HUDEP-2 (cell line): ENCODE measurements around the gene GNB1L.

Experiments used
- DNase-seq, 76 experiments: peaks; one replicate each; lab custom pipeline; 2025; ENCODE audit not compliant: unreplicated experiment in 76 of 76; lab: John Stamatoyannopoulos, UW

The GNB1L gene

DNA sequence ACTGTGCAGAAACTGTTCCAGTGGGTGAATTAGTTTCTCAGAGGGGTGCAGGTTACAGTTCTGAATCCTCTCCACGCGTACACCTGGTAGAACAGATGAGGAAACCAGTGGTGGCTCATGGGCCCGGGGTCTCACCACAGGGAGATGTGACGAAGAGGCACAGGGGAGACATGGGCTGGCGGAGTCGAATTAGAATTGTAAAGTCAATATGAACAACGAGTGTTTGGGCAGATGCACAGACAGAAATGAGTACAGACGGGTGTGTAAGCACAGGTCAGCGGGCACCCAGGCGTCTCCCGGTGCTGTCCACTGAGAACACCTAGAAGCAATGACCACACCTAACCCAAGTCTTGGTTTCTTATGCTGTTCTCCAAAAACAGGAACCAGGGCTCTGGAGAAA, 41.8 kb downstream of the GNB1L start:
- DNase-seq: no peak

DNA sequence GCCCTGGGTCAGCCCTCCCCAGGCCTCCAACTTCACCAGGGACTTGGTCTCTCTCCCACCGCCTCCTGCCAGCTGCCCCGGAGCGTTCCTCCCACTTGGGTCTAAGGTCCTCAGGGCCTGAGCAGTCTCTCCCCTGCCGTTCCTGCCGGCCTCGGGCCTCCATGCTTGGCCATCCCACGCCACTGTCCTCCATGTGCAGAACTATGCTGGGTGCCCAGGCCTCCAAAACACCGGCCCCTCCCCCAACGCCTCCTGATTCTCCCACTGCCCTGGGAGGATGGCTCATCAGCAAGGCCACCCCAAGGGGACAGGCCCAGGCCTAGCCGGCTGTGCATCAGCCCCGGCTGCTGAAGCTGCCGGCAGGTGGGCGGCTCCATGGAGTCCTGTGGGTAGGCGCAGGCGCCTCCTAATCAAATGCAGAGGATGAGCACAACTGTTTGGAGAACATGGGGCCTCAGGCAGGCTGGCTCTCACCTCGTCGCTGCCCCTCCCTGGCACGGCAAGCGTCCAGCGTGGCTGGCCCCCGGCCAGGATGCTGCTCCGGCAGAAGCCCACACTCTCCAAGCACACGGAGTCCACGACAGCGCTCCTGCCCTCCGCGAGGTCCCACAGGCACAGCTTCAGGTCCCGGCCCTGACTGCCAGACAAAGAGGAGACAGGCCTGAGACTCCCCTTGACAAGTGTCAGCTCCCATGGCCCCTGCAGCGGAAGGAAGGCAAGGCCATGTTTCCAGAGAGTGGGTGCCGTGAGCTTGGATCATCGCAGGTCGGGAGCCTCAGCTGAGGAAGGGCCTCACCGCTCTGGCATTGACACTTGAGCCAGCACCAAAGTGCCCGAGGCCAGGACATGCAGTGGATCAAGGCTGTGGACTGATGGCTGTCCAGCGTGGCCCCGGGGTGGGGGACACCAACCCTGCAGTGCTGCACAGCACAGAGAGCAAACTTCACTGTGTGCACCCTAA, 42.6 kb downstream of the GNB1L start:
- no peak for DNase-seq

DNA sequence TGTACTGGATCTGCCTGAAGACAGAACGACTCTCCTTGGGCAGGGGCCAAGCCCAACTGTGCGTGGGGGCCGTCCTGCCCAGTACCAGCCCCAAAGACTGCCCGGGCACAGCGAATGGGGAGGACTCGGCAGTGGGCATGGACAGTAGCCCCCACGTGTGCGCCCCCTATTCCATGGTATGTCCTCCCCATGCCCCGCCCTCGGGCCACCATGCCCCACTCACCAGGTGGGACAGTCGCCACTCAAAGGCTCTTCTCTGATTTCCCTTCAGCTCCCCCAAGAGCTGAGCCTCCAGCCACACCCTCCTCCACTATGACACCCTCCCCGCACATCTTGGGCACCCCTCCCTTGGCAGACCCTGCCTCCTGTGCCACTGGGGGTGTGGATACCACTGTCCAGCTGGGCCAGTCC, 43.5 kb downstream of the GNB1L start:
- DNase-seq: no peak

DNA sequence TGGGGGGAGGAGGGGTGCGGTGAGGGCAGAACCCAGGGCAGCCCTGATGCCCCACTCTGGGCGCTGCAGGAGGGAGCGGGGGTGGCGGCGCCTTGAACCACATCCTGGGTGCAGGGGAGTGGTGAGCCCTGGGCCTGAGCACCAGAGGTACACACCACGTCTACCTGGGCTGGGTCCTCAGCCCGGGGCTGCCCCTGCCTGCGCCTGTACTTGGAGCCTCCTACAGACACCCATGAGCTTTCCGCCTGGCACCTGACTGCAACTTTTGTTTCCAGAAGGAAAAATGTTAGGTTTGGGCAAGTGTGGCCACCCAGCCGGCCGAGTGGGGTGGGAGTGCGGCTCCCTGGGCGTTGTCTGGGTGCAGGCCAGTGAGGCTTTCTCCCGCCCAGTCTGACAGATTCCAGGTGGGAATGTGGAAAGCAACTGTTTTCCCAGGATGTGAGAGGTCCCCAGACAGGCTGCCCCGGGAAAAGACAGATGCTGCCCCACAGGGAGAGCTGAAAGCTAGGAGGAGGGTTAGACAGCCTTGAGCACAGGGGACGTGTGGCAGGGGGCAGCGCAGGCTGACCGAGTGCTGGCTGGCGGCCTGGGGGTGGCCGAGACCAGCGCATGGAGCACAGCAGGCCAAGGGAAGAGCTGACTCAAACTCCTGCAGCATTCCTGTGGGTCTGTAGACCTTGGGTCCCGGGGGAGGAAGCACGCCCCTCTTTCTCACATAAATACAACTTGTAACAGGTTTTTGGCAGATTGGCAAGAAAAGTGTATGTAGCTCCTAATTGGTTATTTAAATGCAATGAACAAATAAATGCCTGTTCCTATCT, 44.1 kb downstream of the GNB1L start:
- DNase-seq: no peak

DNA sequence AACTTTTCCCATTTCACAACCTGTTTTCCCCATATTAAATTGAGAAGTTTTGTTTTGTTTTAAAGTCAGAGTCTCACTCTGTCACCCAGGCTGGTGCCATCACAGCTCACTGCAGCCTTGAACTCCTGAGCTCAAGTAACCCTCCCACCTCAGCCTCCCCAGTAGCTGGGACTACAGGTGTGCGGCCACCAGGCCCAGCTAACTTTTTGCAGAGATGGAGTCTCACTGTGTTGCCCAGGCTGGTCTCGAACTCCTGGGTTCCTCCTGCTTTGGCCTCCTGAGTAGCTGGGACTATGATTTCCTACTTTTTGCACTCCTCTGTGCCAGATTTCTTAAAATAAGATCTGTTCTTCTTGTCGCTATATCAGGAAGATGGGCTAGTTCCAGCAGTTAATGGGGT, 44.9 kb downstream of the GNB1L start:
- DNase-seq: no peak

DNA sequence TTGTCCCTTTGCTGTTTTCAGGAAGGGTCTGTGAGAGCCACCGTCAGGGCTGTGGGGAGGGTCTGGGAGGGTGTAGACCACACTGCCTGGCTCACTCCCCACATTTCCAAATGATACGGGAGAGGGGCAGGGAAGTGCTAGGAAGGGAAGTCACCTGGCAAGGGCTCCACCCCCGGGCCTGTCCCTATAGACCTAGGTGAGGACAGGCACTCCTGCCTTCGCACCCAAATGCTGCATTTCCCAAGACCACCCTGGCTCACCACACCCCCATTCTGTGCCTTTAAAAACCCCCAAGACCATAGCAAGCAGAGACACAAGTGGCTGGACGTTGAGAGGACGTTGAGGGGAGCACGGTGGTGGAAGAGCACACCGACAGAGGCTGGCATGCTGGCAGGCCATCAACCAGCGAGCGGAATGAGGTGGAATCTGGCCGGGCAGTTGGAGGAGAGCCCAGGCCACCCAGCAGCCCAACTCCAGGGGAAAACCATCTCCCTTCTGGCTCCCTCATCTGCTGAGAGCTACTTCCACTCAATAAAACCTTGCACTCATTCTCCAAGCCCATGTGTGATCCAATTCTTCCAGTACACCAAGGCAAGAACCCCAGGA, 45.7 kb downstream of the GNB1L start:
- no peak for DNase-seq

DNA sequence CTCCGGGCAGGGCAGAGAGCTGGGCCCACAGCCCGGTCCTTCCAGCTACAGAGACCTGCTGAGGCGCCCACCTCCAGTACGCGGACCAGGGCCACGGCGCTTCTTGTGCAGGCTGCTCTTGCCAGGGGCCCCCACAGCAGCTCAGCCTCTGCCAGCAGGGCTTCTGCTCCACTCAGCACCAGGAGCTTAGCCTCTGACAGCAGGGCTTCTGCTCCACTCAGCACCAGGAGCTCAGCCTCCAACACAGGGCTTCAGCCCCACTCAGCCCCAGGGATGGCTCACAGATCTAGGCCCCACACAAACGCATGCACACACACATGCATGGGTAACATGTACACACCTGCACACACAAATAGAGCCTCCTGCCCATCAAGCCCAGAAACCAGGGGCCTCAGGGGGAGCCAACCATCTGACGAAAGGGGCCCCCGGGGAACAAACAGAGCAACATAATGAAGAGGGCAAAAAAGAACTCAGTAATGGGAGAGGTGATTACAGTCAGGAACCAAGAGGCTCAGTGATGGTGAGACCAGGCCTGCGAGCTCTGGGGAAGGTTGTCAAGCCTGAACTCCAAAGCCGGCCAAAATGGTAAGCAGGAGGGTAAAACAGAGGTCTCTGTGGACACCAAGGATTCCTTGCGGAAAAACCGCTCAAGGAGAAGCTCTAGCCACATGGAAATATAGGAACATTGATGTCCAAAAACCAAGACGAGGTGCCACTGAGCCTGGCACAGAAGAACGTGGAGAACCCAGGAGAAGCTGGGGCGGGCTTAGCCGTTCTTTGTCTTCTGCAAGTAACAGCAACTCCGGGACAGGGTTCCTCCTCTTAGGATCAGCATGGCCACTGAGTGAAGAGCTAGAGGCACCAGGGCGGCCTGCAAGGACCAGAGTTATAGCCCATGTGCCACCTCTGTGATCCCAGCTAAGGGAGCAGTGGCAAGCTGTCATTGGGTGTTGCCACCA, 46.5 kb downstream of the GNB1L start:
- no peak for DNase-seq

DNA sequence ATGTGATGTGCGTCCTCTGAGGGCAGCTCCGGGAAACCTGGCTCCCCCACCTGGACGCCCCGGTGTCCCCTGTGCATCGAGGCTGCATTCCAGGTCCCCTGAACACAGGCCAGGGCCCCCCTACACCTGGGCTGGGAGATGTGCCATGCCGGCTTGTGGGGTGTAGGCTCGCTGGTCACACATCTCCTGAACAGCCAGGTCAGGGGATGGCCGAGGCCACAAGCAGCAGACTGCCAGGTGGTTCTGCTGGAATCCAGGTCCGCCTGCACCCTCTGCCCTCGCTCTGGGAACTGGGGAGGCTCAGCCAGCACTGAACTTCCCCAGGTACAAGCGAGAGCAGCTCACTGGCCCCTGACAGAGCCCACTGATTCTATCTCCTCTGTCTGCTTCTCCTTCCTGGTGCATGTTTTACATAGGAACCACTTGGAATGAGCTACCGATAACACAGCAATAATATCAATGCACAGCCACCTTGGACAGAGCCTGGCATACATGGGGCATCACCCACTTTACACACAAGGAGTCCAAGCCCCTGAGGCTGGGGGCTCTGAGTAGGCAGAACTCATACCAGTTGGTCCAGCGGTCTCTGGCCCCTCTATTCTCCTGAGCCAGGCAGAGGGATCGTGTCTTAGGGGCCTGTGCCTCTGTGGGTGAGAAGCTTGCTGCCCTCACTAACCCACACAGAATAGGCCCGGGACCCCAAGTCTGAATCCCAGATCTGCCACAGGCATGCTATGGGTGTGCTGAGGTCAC, 47.3 kb downstream of the GNB1L start:
- no peak for DNase-seq

DNA sequence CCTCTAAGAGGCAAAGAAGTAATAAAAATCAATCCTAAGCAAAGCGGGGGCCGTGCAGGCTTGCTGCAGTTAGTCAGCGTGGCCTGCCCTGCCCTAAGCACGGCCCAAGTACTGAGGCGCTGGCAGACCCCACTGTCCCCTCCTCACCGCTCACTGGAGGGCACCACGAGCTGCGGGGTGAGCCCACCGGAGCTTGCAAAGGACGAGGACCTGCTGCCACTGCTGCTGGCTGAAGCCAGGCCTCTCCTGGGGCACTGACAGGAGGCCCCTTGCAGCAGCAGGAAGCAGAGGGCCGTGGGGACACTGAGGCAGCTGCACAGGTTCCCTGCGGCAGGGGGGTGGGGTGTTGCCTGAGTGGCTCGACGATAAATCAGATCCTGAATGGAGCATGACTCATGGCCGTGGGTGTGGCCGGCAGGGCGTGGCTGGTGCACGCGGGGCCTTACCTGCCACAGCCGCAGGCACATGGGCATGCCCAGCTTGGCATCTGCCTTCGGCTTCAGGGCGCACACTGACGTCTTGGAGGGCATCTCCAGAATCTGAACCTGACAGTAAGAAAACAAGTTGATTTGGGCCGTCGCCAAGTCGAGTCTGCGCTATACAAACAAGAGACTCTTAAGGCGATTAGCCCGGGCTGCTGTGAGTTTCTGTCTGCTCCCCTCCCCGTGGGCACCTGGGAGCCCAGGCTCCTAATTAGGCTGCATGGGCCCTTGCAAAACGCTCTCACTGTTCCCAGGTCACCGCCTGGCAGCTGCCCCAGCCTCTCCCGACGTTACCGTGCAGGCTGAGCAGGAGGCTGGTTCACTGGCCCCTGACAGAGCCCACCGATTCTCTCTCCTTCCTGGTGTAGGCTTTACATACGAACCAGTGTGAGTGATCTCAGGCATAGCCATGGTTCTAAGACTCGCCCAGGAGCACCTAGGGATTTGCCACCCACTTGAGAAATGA, 48.2 kb downstream of the GNB1L start:
- peak in 20 of 76 experiments; percentile 7 to 50 (median 18) for DNase-seq

DNA sequence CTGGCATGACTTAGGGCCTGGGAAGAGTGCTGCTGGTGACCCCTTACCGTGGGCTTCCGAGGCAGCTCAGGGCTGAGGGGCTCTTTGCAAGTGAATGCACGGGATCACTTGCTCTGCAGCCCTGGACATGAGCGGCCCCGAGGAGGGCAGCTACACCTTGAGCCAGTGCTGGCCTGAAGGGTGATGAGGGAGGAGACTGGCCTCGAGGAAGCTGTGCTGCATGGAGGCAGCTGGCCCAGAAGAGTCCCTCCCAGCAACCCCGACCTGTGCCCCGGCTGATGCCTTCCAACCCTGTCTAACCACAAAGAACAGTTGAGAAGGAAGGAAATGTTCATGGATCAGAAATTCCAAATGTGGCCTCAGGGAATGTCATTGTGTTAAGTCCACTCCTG, 48.9 kb downstream of the GNB1L start:
- no peak for DNase-seq

DNA sequence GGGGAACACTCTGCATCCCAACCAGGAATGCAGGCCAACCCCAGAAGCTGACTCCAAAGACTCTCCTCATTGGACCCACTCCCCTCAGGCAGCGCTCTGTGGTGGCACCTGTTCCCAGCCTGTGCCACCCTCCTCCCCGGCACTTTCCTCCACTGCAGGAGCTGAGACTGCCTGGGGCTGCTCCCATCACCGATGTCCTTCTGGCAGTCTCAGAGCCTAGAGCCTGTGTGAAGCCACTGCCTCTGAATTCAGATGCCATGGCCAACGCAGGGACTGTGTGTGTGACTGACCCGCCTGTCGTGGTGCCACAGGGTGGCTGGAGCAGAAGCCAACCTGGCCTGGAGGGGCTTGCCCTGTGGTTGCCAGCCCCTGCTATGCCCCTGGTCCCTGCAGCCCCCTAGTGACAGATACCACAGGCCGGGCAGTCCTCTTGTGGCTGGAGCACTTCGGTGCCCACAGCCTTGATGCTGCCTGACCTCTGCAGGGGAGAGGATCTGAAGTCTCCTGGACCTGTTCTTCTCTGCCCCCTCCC, 50.9 kb downstream of the GNB1L start:
- no peak for DNase-seq

DNA sequence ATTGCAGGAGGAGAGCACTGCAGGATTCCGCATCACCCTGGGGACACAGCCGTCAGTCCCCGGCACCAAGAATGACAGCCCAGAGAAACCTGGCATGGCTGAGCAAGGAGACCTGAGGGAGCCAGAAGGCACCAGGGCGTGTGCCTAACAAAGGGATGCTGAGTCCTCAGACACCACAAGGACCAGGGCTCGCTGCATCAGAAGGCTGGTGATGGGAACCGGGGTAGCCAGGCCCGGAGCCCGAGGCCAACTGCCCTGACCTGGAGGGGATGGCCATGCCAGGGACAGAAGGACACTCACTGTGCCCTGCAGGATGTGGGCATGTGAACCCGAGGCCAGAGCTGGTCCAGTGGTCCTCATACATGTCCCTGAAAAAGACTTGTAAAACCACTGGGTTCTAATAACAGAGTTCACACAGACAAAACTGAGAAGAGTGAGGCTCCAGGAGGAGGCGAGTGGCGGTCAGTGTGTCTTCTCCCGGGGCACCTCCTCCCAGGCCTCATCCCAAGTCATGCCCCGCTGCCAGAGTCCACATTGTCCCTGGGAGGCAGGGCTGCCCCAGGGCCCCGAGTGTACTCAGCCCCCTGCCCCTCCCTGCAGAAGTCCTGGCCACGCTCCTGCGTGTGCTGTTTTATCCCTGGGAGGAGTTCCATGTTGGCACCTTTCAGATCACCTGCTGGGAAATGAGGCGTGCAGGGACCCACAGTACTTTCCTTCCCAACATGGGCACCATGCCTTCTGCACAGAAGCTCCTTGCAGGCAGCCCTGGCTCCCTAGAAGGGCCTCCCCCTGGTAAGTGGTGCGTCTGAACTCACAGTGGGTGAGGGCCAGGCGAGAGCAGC, 51.6 kb downstream of the GNB1L start:
- DNase-seq: no peak

DNA sequence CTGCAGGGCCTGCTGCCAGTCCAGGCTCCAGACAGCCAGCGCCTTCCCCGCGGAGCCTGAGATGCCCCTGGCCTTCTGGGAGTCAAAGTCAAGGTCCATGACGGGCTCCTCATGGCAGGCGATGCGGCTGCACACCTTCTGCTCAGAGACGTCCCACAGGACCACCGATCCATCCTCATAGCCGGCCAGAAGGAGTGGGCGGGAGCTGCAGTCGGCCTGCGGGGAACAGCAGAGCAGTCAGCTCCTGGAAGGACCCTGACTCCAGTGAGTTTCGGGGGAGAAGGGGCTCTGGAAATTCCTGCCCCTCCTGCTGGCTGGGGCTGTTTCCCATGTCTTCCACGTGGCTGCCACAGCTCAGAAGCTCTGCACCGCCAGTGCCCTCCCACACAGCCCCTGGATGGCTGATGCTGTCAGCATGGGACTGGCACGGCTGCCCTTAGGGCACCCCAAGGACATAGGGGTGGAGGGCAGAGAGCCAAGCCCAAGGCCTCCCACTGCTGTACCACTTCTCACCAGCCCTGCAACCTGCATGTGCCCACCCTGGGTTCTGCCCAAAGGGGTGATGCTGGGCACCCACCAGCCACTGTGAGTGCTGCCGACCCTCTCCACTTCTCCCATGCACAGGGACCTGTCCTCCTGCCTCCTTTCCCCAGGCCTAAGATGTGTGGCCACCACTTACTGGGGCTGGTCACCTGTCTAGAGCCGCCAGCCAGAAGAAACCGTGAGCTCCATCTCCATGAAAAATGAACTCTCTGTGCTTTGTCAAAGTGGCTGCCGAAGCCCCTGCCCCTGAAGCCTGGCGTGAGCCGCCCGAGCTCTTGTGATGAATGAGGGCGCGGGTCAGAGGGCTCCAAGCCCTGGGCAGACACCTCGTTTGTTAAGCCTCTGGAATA, 52.4 kb downstream of the GNB1L start:
- DNase-seq: no peak

DNA sequence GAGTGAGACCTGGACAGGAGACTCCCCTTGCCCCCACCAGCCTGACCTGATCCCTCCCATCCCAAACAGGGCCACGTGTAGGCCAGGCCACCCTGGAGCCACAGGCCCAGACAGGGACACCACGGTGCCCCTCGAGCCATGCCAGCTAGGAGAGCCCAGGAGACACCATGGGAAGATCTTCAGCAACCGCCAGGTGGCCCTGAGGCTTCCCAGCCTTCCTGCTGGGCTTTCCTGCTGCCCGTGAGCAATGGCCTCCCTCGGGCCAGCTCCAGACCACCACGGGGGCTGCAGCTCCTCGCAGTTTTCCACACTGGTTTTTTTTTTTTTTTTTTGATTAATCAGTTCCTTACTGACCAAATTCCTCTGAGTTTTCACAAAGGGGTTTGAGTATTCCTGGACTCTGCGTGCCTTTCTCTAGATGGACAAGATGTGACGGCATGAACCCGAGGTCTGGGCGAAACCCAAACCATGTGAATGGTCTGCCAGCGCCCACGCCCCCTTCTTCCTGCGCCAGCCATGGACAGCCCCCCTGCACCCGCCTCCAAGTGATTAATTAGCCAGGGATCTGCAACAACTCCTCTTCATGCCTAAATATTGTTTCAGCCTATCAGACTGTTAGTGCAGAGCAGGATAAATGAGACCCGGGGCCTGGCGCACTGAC, 53.2 kb downstream of the GNB1L start:
- no peak for DNase-seq

DNA sequence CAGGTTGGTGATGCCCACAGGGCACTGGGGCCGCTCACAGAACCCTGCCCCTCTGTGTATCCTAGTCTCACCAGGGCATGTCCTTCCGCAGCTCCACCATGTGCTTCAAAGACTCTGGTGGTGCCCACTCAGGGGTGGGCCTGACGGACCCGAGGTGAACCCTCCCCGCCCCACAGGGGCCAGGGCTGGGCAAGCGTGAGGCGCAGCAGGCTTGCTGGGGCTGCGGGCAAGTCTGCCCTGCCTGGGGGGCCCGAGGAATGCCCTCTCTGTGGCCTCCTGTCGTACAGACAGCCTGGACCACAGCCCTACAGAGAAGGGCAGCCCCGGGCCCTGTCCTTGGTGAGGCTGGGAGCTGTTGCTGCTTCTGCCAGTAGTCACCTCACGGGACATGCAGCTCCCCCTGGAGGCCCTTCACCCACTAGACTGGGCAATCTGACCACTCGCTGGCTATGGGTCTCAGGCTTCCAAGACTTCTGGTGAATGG, 53.9 kb downstream of the GNB1L start:
- peak in 16 of 76 experiments; percentile 2 to 46 (median 12) for DNase-seq

DNA sequence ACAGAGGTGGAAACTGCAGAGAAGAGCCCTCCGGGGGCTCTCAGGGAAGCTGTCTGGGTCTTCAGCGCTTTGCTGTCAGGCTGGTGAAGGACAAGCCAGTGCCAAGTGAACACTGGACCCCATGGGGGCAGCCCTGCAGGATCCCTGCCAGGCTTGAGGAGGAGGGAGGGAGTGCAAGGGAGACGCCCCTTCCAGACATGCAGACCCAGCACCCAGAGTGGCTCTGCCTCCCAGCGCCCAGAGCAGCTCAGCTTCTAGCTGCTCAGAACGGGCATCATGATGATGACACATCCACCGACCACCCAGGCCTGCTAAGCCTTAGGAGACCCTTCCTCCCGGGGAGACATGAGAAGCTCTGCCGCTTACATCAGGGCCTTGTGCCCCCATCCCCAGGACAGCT, 54.4 kb downstream of the GNB1L start:
- no peak for DNase-seq
